Measurements from ENCODE around the gene PLA2G7.

The PLA2G7 gene

GRCh38 chr6:46676604-46677313 lies 58.4 kb downstream of the PLA2G7 start:
- Histone ChIP-seq H3K36me3 (ENCODE audit: control insufficient read depth, insufficient read depth, low read length) (no peaks in the 10 kb centered on the region), H3K4me1 (ENCODE audit: control insufficient read depth, low read depth, low read length) (no peaks in the 10 kb centered on the region), H3K79me1 (ENCODE audit: low read length) (no peaks in the 10 kb centered on the region), H2BK120ac (ENCODE audit: low read depth, low read length) (no peak overlapping the region), H3K18ac (ENCODE audit: low read length) (no peak overlapping the region), H3K4me2 (ENCODE audit: low read length) (no peak overlapping the region), H2BK5ac (ENCODE audit: low read length) (no peak overlapping the region), H2AK5ac (ENCODE audit: low read length) (no peak overlapping the region), H3K79me2 (ENCODE audit: control insufficient read depth, insufficient read depth, low read length) (no peaks in the 10 kb centered on the region), H2BK15ac (replicated peaks; ENCODE audit: low read depth) (no peak overlapping the region), H3K4me3 (ENCODE audit: low read length) (no peak overlapping the region), H4K8ac (ENCODE audit: low read depth, low read length) (no peak overlapping the region), H3K27me3 (ENCODE audit: insufficient read depth, low read length, poor library complexity) (no peaks in the 10 kb centered on the region), H3K56ac (ENCODE audit: low read length) (no peak overlapping the region), H4K5ac (ENCODE audit: low read length) (no peak overlapping the region), H3K23ac (ENCODE audit: low read length) (no peak overlapping the region), H3K9ac (ENCODE audit: low read length) (no peak overlapping the region), H3K4ac (ENCODE audit: low read depth, low read length) (no peak overlapping the region), H3K27ac (ENCODE audit: low read depth, low read length) (no peak overlapping the region)
- no CpG with 5 or more reads among the region's 6 CpGs for WGBS (ENCODE audit: extremely low coverage, insufficient coverage, low lambda C conversion rate)
- DNase-seq: no peak

DNA sequence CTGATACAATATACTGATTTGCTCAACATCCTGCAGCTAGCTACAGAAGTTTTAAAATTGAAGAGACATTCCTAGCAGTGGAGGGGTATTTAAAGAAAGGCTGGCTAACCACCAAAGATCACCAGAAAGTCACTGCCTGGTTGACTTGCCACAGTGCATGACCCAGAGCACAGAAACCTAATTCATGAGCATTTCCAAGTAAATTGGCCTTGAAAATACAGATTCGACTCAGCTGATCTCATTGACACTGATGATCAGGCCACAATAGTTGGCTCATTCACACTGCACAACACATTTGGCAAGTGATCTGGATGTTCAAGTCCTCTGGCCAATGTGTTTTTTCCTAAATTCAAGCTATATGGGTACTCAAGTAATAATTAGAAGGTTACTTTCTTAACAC lies 60.8 kb downstream of the PLA2G7 start:
- Histone ChIP-seq H3K56ac (ENCODE audit: low read length) (no peak overlapping the region), H3K79me1 (ENCODE audit: low read length) (no peaks in the 10 kb centered on the region), H2BK120ac (ENCODE audit: low read depth, low read length) (no peak overlapping the region), H3K27me3 (ENCODE audit: insufficient read depth, low read length, poor library complexity) (no peaks in the 10 kb centered on the region), H3K9ac (ENCODE audit: low read length) (no peak overlapping the region), H3K4me2 (ENCODE audit: low read length) (no peak overlapping the region), H2AK5ac (ENCODE audit: low read length) (no peak overlapping the region), H2BK5ac (ENCODE audit: low read length) (no peak overlapping the region), H4K5ac (ENCODE audit: low read length) (no peak overlapping the region), H3K4me3 (ENCODE audit: low read length) (no peak overlapping the region), H2BK15ac (replicated peaks; ENCODE audit: low read depth) (no peak overlapping the region), H3K4me1 (ENCODE audit: control insufficient read depth, low read depth, low read length) (no peaks in the 10 kb centered on the region), H3K23ac (ENCODE audit: low read length) (no peak overlapping the region), H3K4ac (ENCODE audit: low read depth, low read length) (no peak overlapping the region), H3K79me2 (ENCODE audit: control insufficient read depth, insufficient read depth, low read length) (no peaks in the 10 kb centered on the region), H4K8ac (ENCODE audit: low read depth, low read length) (no peak overlapping the region), H3K18ac (ENCODE audit: low read length) (no peak overlapping the region), H3K27ac (ENCODE audit: low read depth, low read length) (no peak overlapping the region), H3K36me3 (ENCODE audit: control insufficient read depth, insufficient read depth, low read length) (no peaks in the 10 kb centered on the region)
- WGBS (ENCODE audit: extremely low coverage, insufficient coverage, low lambda C conversion rate): no CpG with 5 or more reads among the region's 1 CpG
- no peak for DNase-seq

- DNase-seq: no peak
- H3K18ac ChIP-seq (ENCODE audit: low read length): no peak overlapping the region
- no peak overlapping the region for H3K4me2 ChIP-seq (ENCODE audit: low read length)
- H3K4me3 ChIP-seq (ENCODE audit: low read length): no peak overlapping the region
- H3K27ac ChIP-seq (ENCODE audit: low read depth, low read length): no peak overlapping the region
- H2BK120ac ChIP-seq (ENCODE audit: low read depth, low read length): no peak overlapping the region
- no peak overlapping the region for H3K23ac ChIP-seq (ENCODE audit: low read length)
- H3K27me3 ChIP-seq (ENCODE audit: insufficient read depth, low read length, poor library complexity): no peaks in the 10 kb centered on the region
- no CpG with 5 or more reads among the region's 2 CpGs for WGBS (ENCODE audit: extremely low coverage, insufficient coverage, low lambda C conversion rate)
- H3K4me1 ChIP-seq (ENCODE audit: control insufficient read depth, low read depth, low read length): no peaks in the 10 kb centered on the region
- H3K56ac ChIP-seq (ENCODE audit: low read length): no peak overlapping the region
- no peak overlapping the region for H4K5ac ChIP-seq (ENCODE audit: low read length)
- no peaks in the 10 kb centered on the region for H3K36me3 ChIP-seq (ENCODE audit: control insufficient read depth, insufficient read depth, low read length)
- H3K4ac ChIP-seq (ENCODE audit: low read depth, low read length): no peak overlapping the region
- H2BK5ac ChIP-seq (ENCODE audit: low read length): no peak overlapping the region
- H2BK15ac ChIP-seq (replicated peaks; ENCODE audit: low read depth): no peak overlapping the region
- no peaks in the 10 kb centered on the region for H3K79me2 ChIP-seq (ENCODE audit: control insufficient read depth, insufficient read depth, low read length)
- no peak overlapping the region for H4K8ac ChIP-seq (ENCODE audit: low read depth, low read length)
- no peak overlapping the region for H3K9ac ChIP-seq (ENCODE audit: low read length)
- no peak overlapping the region for H2AK5ac ChIP-seq (ENCODE audit: low read length)
- H3K79me1 ChIP-seq (ENCODE audit: low read length): no peaks in the 10 kb centered on the region
Observed at GRCh38 chr6:46667377-46667776, 67.8 kb downstream of the PLA2G7 start.

GRCh38 chr6:46661483-46661882 lies 73.7 kb downstream of the PLA2G7 start:
- Histone ChIP-seq H3K18ac (ENCODE audit: low read length) (no peak overlapping the region), H3K27me3 (ENCODE audit: insufficient read depth, low read length, poor library complexity) (no peaks in the 10 kb centered on the region), H3K79me2 (ENCODE audit: control insufficient read depth, insufficient read depth, low read length) (no peaks in the 10 kb centered on the region), H3K23ac (ENCODE audit: low read length) (no peak overlapping the region), H3K4me1 (ENCODE audit: control insufficient read depth, low read depth, low read length) (no peaks in the 10 kb centered on the region), H3K4ac (ENCODE audit: low read depth, low read length) (no peak overlapping the region), H2AK5ac (ENCODE audit: low read length) (no peak overlapping the region), H2BK120ac (ENCODE audit: low read depth, low read length) (no peak overlapping the region), H4K8ac (ENCODE audit: low read depth, low read length) (no peak overlapping the region), H4K5ac (ENCODE audit: low read length) (no peak overlapping the region), H3K27ac (ENCODE audit: low read depth, low read length) (no peak overlapping the region), H3K79me1 (ENCODE audit: low read length) (no peaks in the 10 kb centered on the region), H3K4me2 (ENCODE audit: low read length) (no peak overlapping the region), H3K9ac (ENCODE audit: low read length) (no peak overlapping the region), H2BK5ac (ENCODE audit: low read length) (no peak overlapping the region), H2BK15ac (replicated peaks; ENCODE audit: low read depth) (no peak overlapping the region), H3K56ac (ENCODE audit: low read length) (no peak overlapping the region), H3K36me3 (ENCODE audit: control insufficient read depth, insufficient read depth, low read length) (no peaks in the 10 kb centered on the region), H3K4me3 (ENCODE audit: low read length) (no peak overlapping the region)
- no peak for DNase-seq
- WGBS (ENCODE audit: extremely low coverage, insufficient coverage, low lambda C conversion rate): no CpG with 5 or more reads among the region's 2 CpGs

GRCh38 chr6:46657642-46658041 lies 77.5 kb downstream of the PLA2G7 start:
- Histone ChIP-seq H3K4ac (ENCODE audit: low read depth, low read length) (no peak overlapping the region), H3K79me1 (ENCODE audit: low read length) (no peaks in the 10 kb centered on the region)

DNA sequence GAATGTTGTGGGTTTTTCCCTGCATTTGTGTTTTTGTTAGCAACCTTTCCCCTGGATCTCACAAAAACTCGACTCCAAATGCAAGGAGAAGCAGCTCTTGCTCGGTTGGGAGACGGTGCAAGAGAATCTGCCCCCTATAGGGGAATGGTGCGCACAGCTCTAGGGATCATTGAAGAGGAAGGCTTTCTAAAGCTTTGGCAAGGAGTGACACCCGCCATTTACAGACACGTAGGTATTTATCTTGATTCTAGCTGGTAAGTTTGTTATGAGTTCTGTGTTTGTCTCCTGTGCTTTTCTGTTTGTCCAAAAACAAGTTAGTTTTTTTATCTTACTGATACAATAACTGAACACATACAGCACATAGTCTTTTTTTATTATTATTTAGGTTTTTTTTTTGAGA lies 79.4 kb downstream of the PLA2G7 start:
- Histone ChIP-seq H3K4ac (ENCODE audit: low read depth, low read length) (no peak overlapping the region), H3K18ac (ENCODE audit: low read length) (no peak overlapping the region)

More at GRCh38 chr6:46657642-46658041, 77.5 kb downstream of the PLA2G7 start:
- no peak overlapping the region for H2BK120ac ChIP-seq (ENCODE audit: low read depth, low read length)
- H3K23ac ChIP-seq (ENCODE audit: low read length): no peak overlapping the region
- H2BK15ac ChIP-seq (replicated peaks; ENCODE audit: low read depth): no peak overlapping the region
- DNase-seq: no peak
- H3K27ac ChIP-seq (ENCODE audit: low read depth, low read length): no peak overlapping the region
- no peak overlapping the region for H3K4me2 ChIP-seq (ENCODE audit: low read length)
- no peak overlapping the region for H4K5ac ChIP-seq (ENCODE audit: low read length)
- H3K4me1 ChIP-seq (ENCODE audit: control insufficient read depth, low read depth, low read length): no peaks in the 10 kb centered on the region
- H3K4me3 ChIP-seq (ENCODE audit: low read length): no peak overlapping the region
- no peak overlapping the region for H2AK5ac ChIP-seq (ENCODE audit: low read length)
- no peak overlapping the region for H4K8ac ChIP-seq (ENCODE audit: low read depth, low read length)
- H3K27me3 ChIP-seq (ENCODE audit: insufficient read depth, low read length, poor library complexity): no peaks in the 10 kb centered on the region
- H3K18ac ChIP-seq (ENCODE audit: low read length): no peak overlapping the region
- no peak overlapping the region for H2BK5ac ChIP-seq (ENCODE audit: low read length)
- H3K56ac ChIP-seq (ENCODE audit: low read length): no peak overlapping the region
- no peaks in the 10 kb centered on the region for H3K36me3 ChIP-seq (ENCODE audit: control insufficient read depth, insufficient read depth, low read length)
- no peak overlapping the region for H3K9ac ChIP-seq (ENCODE audit: low read length)
- no peaks in the 10 kb centered on the region for H3K79me2 ChIP-seq (ENCODE audit: control insufficient read depth, insufficient read depth, low read length)

More for the DNA sequence above, 79.4 kb downstream of the PLA2G7 start:
- no peak overlapping the region for H2BK5ac ChIP-seq (ENCODE audit: low read length)
- no peak overlapping the region for H2BK120ac ChIP-seq (ENCODE audit: low read depth, low read length)
- H3K27ac ChIP-seq (ENCODE audit: low read depth, low read length): no peak overlapping the region
- H3K4me1 ChIP-seq (ENCODE audit: control insufficient read depth, low read depth, low read length): no peaks in the 10 kb centered on the region
- no peak overlapping the region for H3K4me2 ChIP-seq (ENCODE audit: low read length)
- no peak overlapping the region for H4K5ac ChIP-seq (ENCODE audit: low read length)
- H3K23ac ChIP-seq (ENCODE audit: low read length): no peak overlapping the region
- no peaks in the 10 kb centered on the region for H3K79me1 ChIP-seq (ENCODE audit: low read length)
- H2BK15ac ChIP-seq (replicated peaks; ENCODE audit: low read depth): no peak overlapping the region
- H3K27me3 ChIP-seq (ENCODE audit: insufficient read depth, low read length, poor library complexity): no peaks in the 10 kb centered on the region
- no peak overlapping the region for H2AK5ac ChIP-seq (ENCODE audit: low read length)
- H3K56ac ChIP-seq (ENCODE audit: low read length): no peak overlapping the region
- no peak overlapping the region for H4K8ac ChIP-seq (ENCODE audit: low read depth, low read length)
- H3K9ac ChIP-seq (ENCODE audit: low read length): no peak overlapping the region
- H3K36me3 ChIP-seq (ENCODE audit: control insufficient read depth, insufficient read depth, low read length): no peaks in the 10 kb centered on the region
- H3K79me2 ChIP-seq (ENCODE audit: control insufficient read depth, insufficient read depth, low read length): no peaks in the 10 kb centered on the region
- no peak overlapping the region for H3K4me3 ChIP-seq (ENCODE audit: low read length)
- WGBS (ENCODE audit: extremely low coverage, insufficient coverage, low lambda C conversion rate): no CpG with 5 or more reads among the region's 6 CpGs
- DNase-seq: peak; percentile 86
